SK-N-SH treated with all-trans-retinoic acid at 6 μM for 48 hours (cell line): ENCODE data around the gene UAP1L1.

Source experiments
- ARNTL ChIP-seq: fragments of 450-650 bp; formaldehyde crosslinking; IDR thresholded peaks from 2 replicates; pipeline ENCODE4 v1.5.0; 2020; ENCODE audit warnings: low read depth, mild to moderate bottlenecking, moderate library complexity, borderline replicate concordance
- BACH2 ChIP-seq: fragments of 250-450 bp; sonication (Bioruptor Pico); IDR thresholded peaks from 2 replicates; pipeline ENCODE4 v1.9.0; 2021; ENCODE audit warnings: mild to moderate bottlenecking, borderline replicate concordance
- PATZ1 ChIP-seq: fragments of 250-450 bp; sonication (Bioruptor Pico); IDR thresholded peaks from 2 replicates; pipeline ENCODE4 v1.8.0; 2020; ENCODE audit warnings: mild to moderate bottlenecking, moderate library complexity, borderline replicate concordance
- ZFP3 ChIP-seq: fragments of 250-450 bp; sonication (Bioruptor Pico); IDR thresholded peaks from 2 replicates; pipeline ENCODE4 v1.5.0; 2020; ENCODE audit warnings: mild to moderate bottlenecking, moderate library complexity

GRCh38 chr9:137035937-137036336 is 41.4 kb upstream of the UAP1L1 start:
- TF ChIP-seq BACH2 (CRISPR knock-in tag) = no peak
- TF ChIP-seq PATZ1 (CRISPR knock-in tag) = no peak
- TF ChIP-seq ZFP3 (CRISPR knock-in tag) = no peak
- no peak for TF ChIP-seq ARNTL (CRISPR knock-in tag)
